GM04504 (cell line): ENCODE results near the gene ADAMTSL1.

Source experiments
- DNase-seq: peaks from one replicate; pipeline ENCODE4 v3.0.0-alpha.2; 2012; ENCODE audit warnings: low read depth

The ADAMTSL1 gene

GRCh38 chr9:18564018-18564880 is 90.3 kb downstream of the ADAMTSL1 start:
- DNase-seq = no peak

- peak; percentile 72 for DNase-seq
These were observed 92.2 kb downstream of the ADAMTSL1 start for GRCh38 chr9:18566121-18566520.

GRCh38 chr9:18568973-18569372 is 95.0 kb downstream of the ADAMTSL1 start:
- peak; percentile 41 for DNase-seq

- DNase-seq = no peak
These were observed 96.1 kb downstream of the ADAMTSL1 start for GRCh38 chr9:18569941-18570630.

GRCh38 chr9:18573021-18573556 is 99.1 kb downstream of the ADAMTSL1 start:
- DNase-seq = no peak

- no peak for DNase-seq
These were observed 101.7 kb downstream of the ADAMTSL1 start for GRCh38 chr9:18575686-18576085.

GRCh38 chr9:18579536-18579935 is 105.6 kb downstream of the ADAMTSL1 start:
- DNase-seq = no peak

GRCh38 chr9:18580151-18580550 is 106.2 kb downstream of the ADAMTSL1 start:
- no peak for DNase-seq

- no peak for DNase-seq
These were observed 112.0 kb downstream of the ADAMTSL1 start for GRCh38 chr9:18585996-18586395.

GRCh38 chr9:18588002-18588401 is 114.0 kb downstream of the ADAMTSL1 start:
- DNase-seq = no peak

- DNase-seq = no peak
These were observed 117.3 kb downstream of the ADAMTSL1 start for GRCh38 chr9:18591261-18591660.

GRCh38 chr9:18594837-18595236 is 120.9 kb downstream of the ADAMTSL1 start:
- DNase-seq = no peak

GRCh38 chr9:18595597-18595996 is 121.6 kb downstream of the ADAMTSL1 start:
- DNase-seq = no peak

- DNase-seq = peak; percentile 72
These were observed 123.0 kb downstream of the ADAMTSL1 start for GRCh38 chr9:18596920-18597319.

- no peak for DNase-seq
These were observed 125.0 kb downstream of the ADAMTSL1 start for GRCh38 chr9:18598969-18599368.

GRCh38 chr9:18601026-18601425 is 127.1 kb downstream of the ADAMTSL1 start:
- DNase-seq = no peak

GRCh38 chr9:18601956-18602355 is 128.0 kb downstream of the ADAMTSL1 start:
- DNase-seq = no peak

GRCh38 chr9:18604767-18605730 is 131.1 kb downstream of the ADAMTSL1 start:
- DNase-seq = no peak

GRCh38 chr9:18605766-18606180 is 131.8 kb downstream of the ADAMTSL1 start:
- no peak for DNase-seq

- no peak for DNase-seq
These were observed 132.3 kb downstream of the ADAMTSL1 start for GRCh38 chr9:18606281-18606680.

GRCh38 chr9:18606846-18607245 is 132.9 kb downstream of the ADAMTSL1 start:
- peak; percentile 38 for DNase-seq

- no peak for DNase-seq
These were observed 134.4 kb downstream of the ADAMTSL1 start for GRCh38 chr9:18608371-18608770.
